Vagina (tissue), 2 donors: ENCODE data around the gene FHDC1. TPM values are rescaled to one million over a fixed set of nuclear protein-coding genes. Genes with fewer than 3 reads are reported as not detected.

Experiments
- DNase-seq, 2 donors: peaks; one replicate each; pipeline ENCODE4 v3.0.0-alpha.2; 2017; ENCODE audit errors: extremely low spot score in 2 of 2
- H3K27ac ChIP-seq: fragments of 200-600 bp; sonication (generic); one replicate; pipeline ENCODE4 v1.5.1; 2019
- H3K27me3 ChIP-seq: fragments of 200-600 bp; sonication (generic); one replicate; pipeline ENCODE4 v1.5.1; 2019
- H3K36me3 ChIP-seq, 2 donors: fragments of 200-600 bp; sonication (generic); one replicate each; pipeline ENCODE4 v1.5.1; 2017 to 2019
- H3K4me1 ChIP-seq: fragments of 200-600 bp; sonication (generic); one replicate; pipeline ENCODE4 v1.5.1; 2019
- H3K4me3 ChIP-seq, 2 donors: fragments of 200-600 bp; sonication (generic); 1 replicate in 1 of 2; 2 replicates in 1 of 2; pipeline ENCODE4 v1.5.1; 2016 to 2019
- H3K9me3 ChIP-seq: fragments of 200-600 bp; sonication (generic); one replicate; pipeline ENCODE4 v1.5.1; 2019
- CTCF ChIP-seq, 3 experiments: fragments of 450-650 bp in 2 of 3; fragments of 200-600 bp in 1 of 3; sonication (generic) in 1 of 3; IDR thresholded peaks; one replicate each; pipeline ENCODE4 v1.5.1; 2017 to 2019; ENCODE audit warnings: antibody characterized with exemption in 3 of 3, mild to moderate bottlenecking in 2 of 3, moderate library complexity in 2 of 3
- POLR2A ChIP-seq, 2 donors: fragments of 450-650 bp; IDR thresholded peaks; one replicate each; pipeline ENCODE4 v1.6.1; 2017; ENCODE audit warnings: antibody characterized with exemption in 2 of 2, mild to moderate bottlenecking in 2 of 2, moderate library complexity in 2 of 2
- POLR2AphosphoS5 ChIP-seq, 2 donors: sonication (generic); formaldehyde crosslinking; IDR thresholded peaks; one replicate each; pipeline ENCODE4 v1.9.0; 2017; ENCODE audit warnings: antibody characterized with exemption in 2 of 2, mild to moderate bottlenecking in 2 of 2, low read depth in 1 of 2; ENCODE audit not compliant: insufficient read depth in 1 of 2
- intact Hi-C: fragments of 100-400 bp; cut with DNase I; formaldehyde crosslinking; loops from one replicate; pipeline ENCODE4 v1.15.1; 2023
- total RNA-seq: library from RNA; depleted of rRNA; stranded (reverse); fragments of >200 nt; gene quantifications from one replicate; pipeline ENCODE4 v1.2.3, GENCODE V29; 2016

FHDC1 gene
- total RNA-seq, 1 donor from 2014 or later, result 6.4 TPM

- peaks cover 0 to 9% of the 10 kb centered on the region in 2 donors for H3K36me3 ChIP-seq
- intact Hi-C loops, result no loop called here
- TF ChIP-seq CTCF (IDR thresholded peaks at IDR 0.05) (no peak), POLR2AphosphoS5 (IDR thresholded peaks at IDR 0.05; ENCODE audit: insufficient read depth in 1 of 2, low read depth in 1 of 2) (no peak), POLR2A (IDR thresholded peaks at IDR 0.05) (no peak)
- H3K4me1 ChIP-seq, result peaks cover 17% of the 10 kb centered on the region
- no peaks in the 10 kb centered on the region for H3K27me3 ChIP-seq
- no peak overlapping the region for H3K4me3 ChIP-seq
- H3K9me3 ChIP-seq, result no peaks in the 10 kb centered on the region
- no peak overlapping the region for H3K27ac ChIP-seq
- peak in 1 of 2 donors; percentile 43 for DNase-seq
Measured at GRCh38 chr4:152976212-152976761, 40.2 kb downstream of the FHDC1 start.

- intact Hi-C loops, result no loop called here
- H3K36me3 ChIP-seq, result no peaks in the 10 kb centered on the region
- no peak overlapping the region for H3K4me3 ChIP-seq
- no peak for DNase-seq
- no peak overlapping the region for H3K27ac ChIP-seq
- no peaks in the 10 kb centered on the region for H3K27me3 ChIP-seq
- no peaks in the 10 kb centered on the region for H3K4me1 ChIP-seq
- TF ChIP-seq CTCF (IDR thresholded peaks at IDR 0.05) (no peak), POLR2AphosphoS5 (IDR thresholded peaks at IDR 0.05; ENCODE audit: insufficient read depth in 1 of 2, low read depth in 1 of 2) (no peak), POLR2A (IDR thresholded peaks at IDR 0.05) (no peak)
- H3K9me3 ChIP-seq, result no peaks in the 10 kb centered on the region
Measured at GRCh38 chr4:152979731-152980330, 43.7 kb downstream of the FHDC1 start.

GRCh38 chr4:152981278-152981677 is 45.2 kb downstream of the FHDC1 start:
- Histone ChIP-seq H3K4me1 (no peaks in the 10 kb centered on the region), H3K4me3 (no peak overlapping the region), H3K36me3 (no peaks in the 10 kb centered on the region), H3K27me3 (no peaks in the 10 kb centered on the region), H3K9me3 (no peaks in the 10 kb centered on the region), H3K27ac (no peak overlapping the region)
- TF ChIP-seq POLR2A (IDR thresholded peaks at IDR 0.05) (no peak), POLR2AphosphoS5 (IDR thresholded peaks at IDR 0.05; ENCODE audit: insufficient read depth in 1 of 2, low read depth in 1 of 2) (no peak), CTCF (IDR thresholded peaks at IDR 0.05) (no peak)
- DNase-seq, result no peak
- intact Hi-C loops, result no loop called here

- Histone ChIP-seq H3K27me3 (no peaks in the 10 kb centered on the region), H3K27ac (no peak overlapping the region), H3K4me3 (no peak overlapping the region), H3K4me1 (no peaks in the 10 kb centered on the region), H3K36me3 (no peaks in the 10 kb centered on the region), H3K9me3 (no peaks in the 10 kb centered on the region)
- intact Hi-C loops, result no loop called here
- TF ChIP-seq POLR2A (IDR thresholded peaks at IDR 0.05), result no peak
- no peak for TF ChIP-seq CTCF (IDR thresholded peaks at IDR 0.05)
- no peak for TF ChIP-seq POLR2AphosphoS5 (IDR thresholded peaks at IDR 0.05; ENCODE audit: insufficient read depth in 1 of 2, low read depth in 1 of 2)
- no peak for DNase-seq
Measured at GRCh38 chr4:152981842-152982241, 45.7 kb downstream of the FHDC1 start.

GRCh38 chr4:152983221-152983620 is 47.1 kb downstream of the FHDC1 start:
- intact Hi-C loops, result no loop called here
- DNase-seq, result no peak
- Histone ChIP-seq H3K9me3 (no peaks in the 10 kb centered on the region), H3K27ac (no peak overlapping the region), H3K4me1 (no peaks in the 10 kb centered on the region), H3K27me3 (no peaks in the 10 kb centered on the region), H3K36me3 (no peaks in the 10 kb centered on the region), H3K4me3 (no peak overlapping the region)
- TF ChIP-seq CTCF (IDR thresholded peaks at IDR 0.05) (no peak), POLR2A (IDR thresholded peaks at IDR 0.05) (no peak), POLR2AphosphoS5 (IDR thresholded peaks at IDR 0.05; ENCODE audit: insufficient read depth in 1 of 2, low read depth in 1 of 2) (no peak)
